ENCODE results near the gene TPSAB1.
A peak's percentile ranks its signal among the peaks of the same experiment; 100 is the strongest.
"Not testable (repeated sequence)": the region's sequence is repeated elsewhere in the genome, so short reads cannot be mapped to it uniquely, and the experiment has no call there.

Gene TPSAB1

DNA sequence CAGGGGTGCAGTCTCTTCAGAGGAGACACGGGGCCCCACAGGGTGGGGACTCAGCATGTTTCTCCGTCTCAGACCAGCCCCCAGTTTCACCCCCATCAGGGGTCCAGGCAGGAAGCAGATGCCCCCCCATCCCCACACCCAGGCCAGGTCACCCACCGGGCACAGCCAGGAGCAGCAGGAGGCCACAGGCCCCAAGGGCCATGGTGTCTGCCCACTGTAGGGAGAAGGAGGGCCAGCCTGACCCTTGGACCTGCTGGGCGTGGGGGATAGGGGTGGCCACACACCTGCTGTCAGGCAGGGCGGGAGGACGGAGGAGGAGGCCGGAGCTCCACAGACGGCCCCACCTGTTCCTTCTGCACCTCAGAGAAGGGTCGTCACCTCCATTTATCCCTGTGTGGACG lies 15.5 kb upstream of the TPSAB1 start, which contains the start of gene TPSG1:
TPSG1 (minus strand) TSS at position 218 of the 401 bp plus-strand sequence; CDS start at position 202, 16 bp downstream.
- no peak for DNase-seq

DNA sequence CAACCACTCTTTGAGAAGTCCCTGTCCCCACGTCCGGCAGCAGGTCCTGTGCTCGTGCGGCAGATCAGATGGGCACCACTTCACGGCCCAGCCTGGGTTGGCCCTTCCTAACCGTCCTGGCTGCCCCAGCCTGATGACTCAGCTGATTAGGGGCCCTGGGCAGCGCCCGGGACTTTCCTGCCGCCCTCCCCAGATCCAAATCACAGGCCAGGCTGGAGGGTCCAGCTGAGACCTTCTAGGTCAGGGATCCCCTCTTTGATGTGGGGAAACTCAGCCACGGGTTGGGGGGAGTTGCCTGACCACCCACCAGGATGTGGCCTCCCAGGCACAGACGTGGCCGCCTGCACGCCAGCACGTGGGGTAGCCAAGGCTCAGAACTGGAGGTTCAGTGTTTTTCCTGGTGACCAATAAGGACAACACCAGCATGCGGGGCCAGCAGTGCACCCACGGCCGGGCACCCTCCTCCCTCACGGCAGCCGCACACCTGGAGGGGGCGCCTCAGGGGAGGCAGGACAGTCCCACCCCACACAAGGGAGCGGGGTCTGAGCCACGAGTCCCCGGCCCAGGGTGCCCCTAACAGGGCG lies 14.7 kb upstream of the TPSAB1 start:
- not testable (repeated sequence) for DNase-seq

DNA sequence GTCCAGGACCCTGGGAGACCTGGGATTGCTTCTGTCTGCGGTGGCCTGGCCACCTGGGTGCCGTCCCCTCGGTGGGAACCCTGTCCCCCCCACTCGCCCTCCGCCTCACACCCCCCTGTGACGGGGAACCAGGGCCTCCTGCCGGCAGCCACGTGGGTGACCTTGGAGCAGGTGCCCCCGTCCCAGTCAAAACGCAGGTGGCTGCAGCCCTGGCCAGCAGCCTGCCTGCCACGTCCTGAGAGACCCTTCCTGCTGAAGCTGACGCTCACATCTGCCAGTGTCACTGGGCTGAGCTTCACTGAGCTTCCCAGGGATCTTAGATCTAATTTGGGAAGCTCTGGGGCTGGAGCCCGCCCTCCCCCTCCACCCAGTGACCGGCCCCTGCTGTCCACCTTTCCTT lies 13.8 kb upstream of the TPSAB1 start:
- DNase-seq, result not testable (repeated sequence)

DNA sequence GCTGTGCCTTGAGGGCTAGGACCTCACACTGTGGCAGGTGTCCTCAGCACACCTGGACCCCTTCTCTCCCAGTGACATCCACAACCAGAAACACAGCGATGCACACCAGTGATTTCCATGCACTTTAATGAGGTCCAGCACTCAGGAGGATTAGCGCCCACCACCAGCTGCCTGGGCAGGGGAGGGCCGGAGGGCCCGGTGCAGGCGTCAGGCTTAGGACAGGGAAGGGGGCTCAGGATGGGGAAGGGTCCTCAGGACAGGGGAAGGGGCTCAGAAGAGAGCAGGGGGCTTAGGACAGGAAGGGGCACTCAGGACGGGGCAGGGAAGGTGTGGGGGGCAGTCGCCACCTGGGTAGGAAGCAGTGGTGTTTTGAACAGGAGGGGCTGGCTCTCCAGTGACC lies 12.3 kb upstream of the TPSAB1 start:
- not testable (repeated sequence) for DNase-seq

DNA sequence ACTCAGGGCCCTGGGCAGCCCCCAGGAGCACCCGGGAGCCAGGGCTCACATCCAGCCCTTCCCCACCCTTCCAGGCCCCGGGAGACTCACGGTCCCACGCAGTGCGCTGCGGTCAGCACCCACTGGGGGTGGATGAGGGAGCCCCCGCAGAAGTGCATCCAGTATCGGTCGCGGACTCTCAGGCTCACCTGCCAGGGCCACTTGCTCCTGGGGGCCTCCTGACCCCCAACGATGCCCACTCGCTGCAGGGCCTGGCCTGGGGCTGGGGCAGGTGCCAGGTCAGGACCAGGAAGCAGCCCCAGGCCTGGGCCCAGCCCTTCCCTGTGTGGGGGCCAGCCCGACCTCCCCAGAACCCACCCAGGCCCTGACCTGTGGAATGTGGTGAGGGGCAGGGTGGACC lies 11.0 kb upstream of the TPSAB1 start:
- DNase-seq, result not testable (repeated sequence)

DNA sequence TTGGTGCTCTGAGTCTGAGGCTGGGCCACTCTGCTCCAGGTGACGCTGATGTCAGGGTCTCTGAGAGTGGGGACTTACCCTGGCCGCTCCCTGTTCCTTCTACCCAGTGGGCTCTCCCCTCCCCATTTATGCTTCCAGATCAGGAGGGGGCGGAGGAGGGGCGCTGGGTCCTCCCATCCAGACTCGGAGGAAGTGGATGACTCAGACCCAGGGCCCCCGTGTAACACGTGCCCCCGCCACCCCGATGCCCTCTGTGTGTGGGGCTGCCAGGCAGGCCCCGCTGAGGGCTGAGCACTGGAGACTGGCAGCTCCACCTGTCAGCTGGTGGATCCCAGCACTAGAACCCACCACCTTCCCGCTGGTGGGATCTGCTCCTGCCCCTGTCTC lies 10.4 kb upstream of the TPSAB1 start, which contains the start of gene TPSB2:
TPSB2 (minus strand) TSS at position 101 of the 387 bp plus-strand sequence. CDS start 233 bp downstream, outside the sequence.
- not testable (repeated sequence) for DNase-seq

DNA sequence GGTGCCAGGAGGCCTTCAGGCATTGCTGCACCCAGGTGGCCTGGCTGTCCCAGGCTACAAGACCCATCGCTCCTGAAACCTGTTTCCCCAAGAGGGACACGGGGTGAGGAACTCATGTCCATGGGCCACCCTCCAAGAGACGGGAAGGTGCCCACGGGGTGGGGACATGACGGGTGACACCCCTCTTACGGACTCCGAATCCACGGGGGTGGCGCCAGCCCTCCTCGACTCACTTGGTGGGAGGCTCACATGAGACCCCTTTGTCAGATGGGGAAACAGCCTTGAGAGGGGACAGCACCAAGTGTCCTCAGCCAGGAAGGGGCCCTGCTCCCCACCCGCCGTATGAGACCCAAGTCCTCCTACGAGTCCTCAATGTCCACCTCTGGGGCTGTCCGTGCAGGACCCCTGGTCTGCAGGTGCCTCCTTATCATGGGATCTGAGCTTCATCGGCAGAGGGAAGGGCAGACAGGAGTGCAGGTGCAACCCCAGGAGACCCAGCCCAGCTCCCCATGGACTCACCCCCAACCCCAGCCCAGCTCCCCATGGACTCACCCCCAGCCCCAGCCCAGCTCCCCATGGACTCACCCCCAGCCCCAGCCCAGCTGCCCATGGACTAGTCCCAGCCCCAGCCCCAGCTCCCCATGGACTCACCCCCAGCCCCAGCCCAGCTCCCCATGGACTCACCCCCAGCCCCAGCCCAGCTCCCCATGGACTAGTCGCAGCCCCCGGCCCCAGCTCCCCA lies 9.9 kb upstream of the TPSAB1 start:
- DNase-seq, result not testable (repeated sequence)

DNA sequence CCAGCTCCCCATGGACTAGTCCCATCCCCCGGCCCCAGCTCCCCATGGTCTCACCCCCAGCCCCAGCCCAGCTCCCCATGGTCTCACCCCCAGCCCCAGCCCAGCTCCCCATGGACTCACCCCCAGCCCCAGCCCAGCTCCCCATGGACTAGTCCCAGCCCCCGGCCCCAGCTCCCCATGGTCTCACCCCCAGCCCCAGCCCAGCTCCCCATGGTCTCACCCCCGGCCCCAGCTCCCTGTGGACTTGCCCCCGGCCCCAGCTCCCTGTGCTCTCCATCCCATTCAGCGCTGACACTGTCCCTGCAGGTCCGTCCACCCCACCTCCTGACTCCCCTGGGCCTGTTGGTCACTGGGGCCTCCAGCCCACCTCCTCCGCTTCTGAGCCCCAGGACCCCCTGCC lies 9.2 kb upstream of the TPSAB1 start:
- DNase-seq, result not testable (repeated sequence)

DNA sequence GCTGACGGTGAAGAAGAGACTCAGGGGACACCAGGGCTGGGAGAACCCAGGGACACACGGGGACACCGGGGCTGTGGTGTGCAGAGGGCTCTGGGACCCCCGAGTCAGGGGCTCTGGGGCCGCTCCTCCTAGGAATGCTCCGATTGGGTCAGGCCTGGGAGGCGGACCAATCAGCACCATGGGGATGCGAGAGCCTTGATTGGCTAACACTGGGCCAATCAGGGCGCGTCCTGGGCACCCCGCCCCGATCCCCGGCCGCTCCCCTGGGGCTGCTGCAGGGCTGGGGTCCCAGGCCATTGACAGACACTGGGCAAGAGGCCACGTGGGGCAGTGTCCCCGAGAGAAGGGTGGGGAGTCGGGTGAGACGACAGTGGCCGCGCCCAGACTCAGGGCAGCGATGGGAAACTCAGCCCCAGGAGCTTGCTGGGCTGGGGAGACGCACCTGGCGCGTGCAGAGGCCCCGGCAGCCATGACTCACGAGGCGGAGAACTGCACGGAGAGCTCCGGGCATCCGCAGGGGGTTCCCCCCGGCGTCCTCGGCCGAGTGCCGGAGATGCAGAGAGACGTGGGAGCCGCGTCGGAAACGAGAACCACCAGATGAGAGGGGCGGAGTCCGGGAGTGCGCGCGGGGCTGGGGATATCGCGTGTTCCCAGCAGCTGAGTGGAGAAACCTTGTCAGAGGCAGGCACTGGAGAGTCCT lies 8.3 kb upstream of the TPSAB1 start:
- not testable (repeated sequence) for DNase-seq

DNA sequence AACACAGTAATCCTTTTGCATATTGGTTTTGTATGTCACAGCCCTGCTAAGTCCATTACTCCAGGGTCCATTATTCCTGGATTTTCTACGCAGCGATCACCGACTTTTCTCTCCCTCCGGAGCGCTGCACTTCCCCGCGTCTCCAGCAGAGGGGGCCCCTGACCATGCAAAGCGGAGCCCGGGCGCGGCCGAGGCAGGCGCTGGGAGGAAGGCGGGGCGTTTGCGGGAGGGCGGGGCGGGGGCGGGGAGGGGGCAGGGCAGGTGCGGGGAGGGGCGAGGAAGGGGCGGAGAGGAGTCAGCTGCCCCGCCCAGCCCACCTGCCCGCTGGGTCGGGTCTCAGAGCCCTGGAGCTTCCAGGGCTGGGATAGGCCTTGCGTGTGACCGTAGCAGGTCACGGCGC lies 3.8 kb upstream of the TPSAB1 start:
- DNase-seq, result not testable (repeated sequence)

DNA sequence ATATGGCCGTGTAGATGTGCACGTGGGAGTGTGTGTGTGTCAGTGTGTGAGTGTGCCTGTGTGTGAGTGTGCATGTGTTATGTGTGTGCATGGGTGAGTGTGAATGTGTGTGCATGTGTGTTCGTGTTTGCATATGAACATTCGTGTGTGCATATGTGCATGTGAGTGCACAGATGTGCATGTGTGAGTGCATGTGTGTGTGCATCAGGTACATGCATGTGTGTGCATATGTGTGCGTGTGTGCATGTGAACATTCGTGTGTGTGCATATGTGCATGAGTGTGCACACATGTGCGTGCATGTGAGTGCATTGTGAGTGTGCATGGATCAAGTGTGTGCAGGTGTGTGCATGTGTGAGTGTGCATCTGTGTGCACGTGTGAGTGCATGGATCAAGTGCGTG lies 2.5 kb upstream of the TPSAB1 start:
- no peak for DNase-seq

DNA sequence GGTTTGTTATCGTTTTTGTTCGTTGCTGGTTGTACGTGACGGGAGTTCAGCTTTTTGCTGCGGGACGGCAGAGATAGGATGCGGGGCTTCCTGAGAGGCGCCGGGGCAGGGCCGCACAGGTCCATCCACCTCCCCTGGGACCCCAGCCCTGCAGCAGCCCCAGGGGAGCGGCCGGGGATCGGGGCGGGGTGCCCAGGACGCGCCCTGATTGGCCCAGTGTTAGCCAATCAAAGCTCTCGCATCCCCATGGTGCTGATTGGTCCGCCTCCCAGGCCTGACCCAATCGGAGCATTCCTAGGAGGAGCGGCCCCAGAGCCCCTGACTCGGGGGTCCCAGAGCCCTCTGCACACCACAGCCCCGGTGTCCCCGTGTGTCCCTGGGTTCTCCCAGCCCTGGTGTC lies 1.6 kb upstream of the TPSAB1 start:
- peak; percentile 67 for DNase-seq

DNA sequence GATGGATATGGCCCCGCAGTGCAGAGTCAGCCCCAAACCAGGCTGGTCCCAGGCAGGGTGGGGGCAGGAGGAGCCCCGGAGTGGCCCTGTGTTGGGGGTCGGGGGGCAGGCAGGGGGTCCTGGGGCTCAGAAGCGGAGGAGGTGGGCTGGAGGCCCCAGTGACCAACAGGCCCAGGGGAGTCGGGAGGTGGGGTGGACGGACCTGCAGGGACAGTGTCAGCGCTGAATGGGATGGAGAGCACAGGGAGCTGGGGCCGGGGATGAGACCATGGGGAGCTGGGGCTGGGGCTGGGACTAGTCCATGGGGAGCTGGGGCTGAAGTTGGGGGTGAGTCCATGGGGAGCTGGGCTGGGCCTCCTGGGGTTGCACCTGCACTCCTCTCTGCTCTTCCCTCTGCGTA lies 930 bp upstream of the TPSAB1 start:
- DNase-seq, result not testable (repeated sequence)

DNA sequence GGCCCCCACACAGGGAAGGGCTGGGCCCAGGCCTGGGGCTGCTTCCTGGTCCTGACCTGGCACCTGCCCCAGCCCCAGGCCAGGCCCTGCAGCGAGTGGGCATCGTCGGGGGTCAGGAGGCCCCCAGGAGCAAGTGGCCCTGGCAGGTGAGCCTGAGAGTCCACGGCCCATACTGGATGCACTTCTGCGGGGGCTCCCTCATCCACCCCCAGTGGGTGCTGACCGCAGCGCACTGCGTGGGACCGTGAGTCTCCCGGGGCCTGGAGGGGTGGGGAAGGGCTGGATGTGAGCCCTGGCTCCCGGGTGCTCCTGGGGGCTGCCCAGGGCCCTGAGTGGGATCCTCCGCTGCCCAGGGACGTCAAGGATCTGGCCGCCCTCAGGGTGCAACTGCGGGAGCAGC lies 576 bp downstream of the TPSAB1 start:
- DNase-seq, result not testable (repeated sequence)

DNA sequence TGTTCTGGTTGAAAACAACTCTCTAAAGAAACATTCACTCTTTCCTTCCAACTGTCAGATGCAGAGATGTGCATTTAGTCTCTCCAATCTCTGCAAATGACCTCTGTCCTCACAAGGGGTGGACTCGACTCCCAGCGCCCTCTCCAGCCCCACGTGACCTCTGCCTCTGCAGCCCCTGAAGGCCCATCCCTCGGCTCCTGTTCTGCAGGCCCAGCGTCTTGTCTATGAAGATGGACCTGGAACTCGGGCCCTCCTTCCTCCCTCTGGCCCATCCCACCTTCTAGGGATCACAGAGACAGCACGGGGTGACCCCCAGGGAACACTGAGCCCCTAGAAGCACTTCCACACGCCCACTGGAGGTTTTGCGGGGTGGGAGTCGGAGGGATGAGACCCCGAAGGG lies 2.9 kb downstream of the TPSAB1 start:
- not testable (repeated sequence) for DNase-seq

DNA sequence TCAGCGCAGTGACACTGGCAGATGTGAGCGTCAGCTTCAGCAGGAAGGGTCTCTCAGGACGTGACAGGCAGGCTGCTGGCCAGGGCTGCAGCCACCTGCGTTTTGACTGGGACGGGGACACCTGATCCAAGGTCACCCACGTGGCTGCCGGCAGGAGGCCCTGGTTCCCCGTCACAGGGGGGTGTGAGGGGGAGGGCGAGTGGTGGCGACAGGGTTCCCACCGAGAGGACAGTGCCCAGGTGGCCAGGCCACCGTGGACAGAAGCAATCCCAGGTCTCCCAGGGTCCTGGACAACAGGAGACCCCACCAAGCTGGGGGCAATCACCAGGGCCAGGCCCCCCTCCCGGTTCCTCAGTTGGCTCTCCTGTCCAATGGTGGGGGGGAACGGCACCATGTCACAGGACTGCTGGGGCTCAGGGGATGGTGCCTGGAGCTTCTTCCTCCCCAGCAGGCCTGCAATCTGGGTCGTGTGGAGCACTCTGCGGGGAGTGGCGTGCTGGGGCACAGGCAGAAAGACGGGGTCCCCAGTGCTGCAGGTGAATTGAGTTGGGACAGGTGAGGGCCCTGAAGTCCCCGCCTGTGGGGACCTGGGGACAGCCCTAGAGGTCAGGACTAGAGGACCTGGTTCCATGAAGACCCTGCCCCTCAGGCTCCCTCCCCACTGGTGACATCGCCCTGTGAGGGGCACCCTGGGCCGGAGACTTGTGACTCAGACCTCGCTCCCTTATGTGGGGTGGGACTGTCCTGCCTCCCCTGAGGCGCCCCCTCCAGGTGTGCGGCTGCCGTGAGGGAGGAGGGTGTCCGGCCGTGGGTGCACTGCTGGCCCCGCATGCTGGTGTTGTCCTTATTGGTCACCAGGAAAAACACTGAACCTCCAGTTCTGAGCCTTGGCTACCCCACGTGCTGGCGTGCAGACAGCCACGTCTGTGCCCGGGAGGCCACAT lies 3.7 kb downstream of the TPSAB1 start:
- DNase-seq, result not testable (repeated sequence)

DNA sequence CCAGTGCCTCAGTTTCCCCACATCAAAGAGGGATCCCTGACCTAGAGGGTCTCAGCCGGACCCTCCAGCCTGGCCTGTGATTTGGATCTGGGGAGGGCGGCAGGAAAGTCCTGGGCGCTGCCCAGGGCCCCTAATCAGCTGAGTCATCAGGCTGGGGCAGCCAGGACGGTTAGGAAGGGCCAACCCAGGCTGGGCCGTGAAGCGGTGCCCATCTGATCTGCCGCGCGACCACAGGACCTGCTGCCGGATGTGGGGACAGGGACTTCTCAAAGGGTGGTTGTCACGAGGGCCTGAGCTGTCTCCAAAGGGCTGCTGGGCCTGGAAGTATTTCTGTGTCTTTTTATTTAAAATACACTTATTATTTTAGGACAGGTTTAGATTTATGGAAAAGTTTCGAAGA lies 4.4 kb downstream of the TPSAB1 start:
- DNase-seq, result no peak

DNA sequence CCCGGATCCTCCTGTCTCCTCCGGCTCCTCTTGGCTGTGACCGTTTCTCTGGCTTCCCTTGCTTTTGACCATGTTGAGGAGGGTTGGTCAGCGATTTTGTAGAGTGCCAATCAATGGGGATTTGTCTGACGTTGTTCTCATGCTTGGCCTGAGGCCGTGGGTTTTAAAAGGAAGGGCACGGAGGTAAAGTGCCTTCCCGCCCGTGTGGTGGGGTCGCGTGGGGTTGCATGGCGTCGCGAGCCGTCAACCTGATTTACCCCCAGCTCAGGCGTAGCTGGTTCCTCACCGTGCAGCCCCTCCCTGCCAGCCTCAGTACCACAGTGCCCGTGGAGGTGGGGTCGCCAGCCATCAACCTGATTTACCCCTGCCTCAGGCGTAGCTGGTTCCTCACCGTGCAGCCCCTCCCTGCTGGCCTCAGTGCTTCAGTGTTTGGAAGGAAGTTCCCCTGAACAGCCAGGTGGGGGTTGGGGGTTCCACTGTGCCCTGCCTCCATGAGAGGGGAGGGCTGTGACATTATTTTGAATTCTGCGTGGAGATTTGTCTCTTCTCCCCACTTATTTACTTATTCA lies 5.0 kb downstream of the TPSAB1 start:
- DNase-seq, result no peak

DNA sequence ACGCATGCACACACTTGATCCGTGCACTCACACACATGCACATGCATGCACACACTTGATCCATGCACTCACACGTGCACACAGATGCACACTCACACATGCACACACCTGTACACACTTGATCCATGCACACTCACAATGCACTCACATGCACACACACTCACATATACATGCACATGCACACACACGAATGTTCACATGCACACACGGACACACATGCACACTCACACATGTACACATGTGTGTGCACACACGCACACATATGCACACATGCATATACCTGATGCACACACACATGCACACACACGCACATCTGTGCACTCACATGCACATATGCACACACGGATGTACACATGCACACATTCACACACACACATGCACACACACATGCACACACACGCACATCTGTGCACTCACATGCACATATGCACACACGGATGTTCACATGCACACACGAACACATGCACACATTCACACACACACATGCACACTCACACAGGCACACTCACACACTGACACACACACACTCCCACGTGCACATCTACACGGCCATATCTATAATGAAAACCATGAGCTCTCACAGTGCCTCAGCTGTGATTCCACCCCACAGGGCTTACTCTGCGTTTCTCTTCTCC lies 7.5 kb downstream of the TPSAB1 start:
- DNase-seq, result not testable (repeated sequence)

DNA sequence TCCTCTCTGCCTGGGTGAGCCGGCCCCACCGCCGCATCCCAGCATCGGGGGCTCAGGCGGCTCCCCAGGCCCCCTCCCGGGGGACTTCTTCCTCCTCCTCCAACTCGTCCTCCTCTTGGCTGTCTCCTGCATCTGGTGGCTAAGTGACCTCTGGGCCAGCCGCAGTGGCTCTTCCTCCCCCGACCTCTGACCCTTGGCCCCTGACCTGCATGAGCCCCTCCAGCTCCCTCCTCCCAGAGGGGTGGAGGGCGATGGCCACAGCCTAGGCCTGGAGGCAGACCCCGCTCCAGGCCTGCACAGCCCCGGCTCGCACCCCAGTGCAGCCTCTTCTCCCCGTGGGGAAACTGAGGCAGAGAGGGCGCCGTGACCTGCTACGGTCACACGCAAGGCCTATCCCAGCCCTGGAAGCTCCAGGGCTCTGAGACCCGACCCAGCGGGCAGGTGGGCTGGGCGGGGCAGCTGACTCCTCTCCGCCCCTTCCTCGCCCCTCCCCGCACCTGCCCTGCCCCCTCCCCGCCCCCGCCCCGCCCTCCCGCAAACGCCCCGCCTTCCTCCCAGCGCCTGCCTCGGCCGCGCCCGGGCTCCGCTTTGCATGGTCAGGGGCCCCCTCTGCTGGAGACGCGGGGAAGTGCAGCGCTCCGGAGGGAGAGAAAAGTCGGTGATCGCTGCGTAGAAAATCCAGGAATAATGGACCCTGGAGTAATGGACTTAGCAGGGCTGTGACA lies 8.7 kb downstream of the TPSAB1 start:
- DNase-seq, result not testable (repeated sequence)
